HEK293T (cell line): Measurements from ENCODE around the gene PON3.

ENCODE experiments used
- CTCF ChIA-PET: fragments of 350-600 bp; formaldehyde crosslinking; extraction: SDS; loops from one replicate; lab custom pipeline; 2021; ENCODE audit warnings: antibody characterized with exemption, inconsistent platforms; lab: Yijun Ruan, JAX
- POLR2A ChIA-PET: fragments of 350-600 bp; formaldehyde crosslinking; extraction: SDS; loops from one replicate; lab custom pipeline; 2020; ENCODE audit warnings: antibody characterized with exemption, inconsistent platforms; lab: Yijun Ruan, JAX
- DNase-seq: peaks from one replicate; pipeline ENCODE4 v3.0.0; 2012; ENCODE audit warnings: mixed read lengths; ENCODE audit errors: extremely low spot score
- ARNT ChIP-seq: fragments of 450-650 bp; IDR thresholded peaks from 2 replicates; pipeline ENCODE4 v1.6.1; 2017; ENCODE audit warnings: mild to moderate bottlenecking
- BHLHE40 ChIP-seq: fragments of 450-650 bp; IDR thresholded peaks from 2 replicates; pipeline ENCODE4 v1.6.1; 2016; ENCODE audit warnings: mild to moderate bottlenecking, moderate library complexity, borderline replicate concordance
- CTBP1 ChIP-seq: fragments of 450-650 bp; IDR thresholded peaks from 2 replicates; pipeline ENCODE4 v1.6.1; 2016; ENCODE audit warnings: borderline replicate concordance
- ELF4 ChIP-seq: fragments of 450-650 bp; IDR thresholded peaks from 2 replicates; pipeline ENCODE4 v1.6.1; 2017; ENCODE audit warnings: antibody characterized with exemption
- FOXA1 ChIP-seq: fragments of 450-650 bp; IDR thresholded peaks from 2 replicates; pipeline ENCODE4 v1.6.1; 2016; ENCODE audit warnings: mild to moderate bottlenecking
- FOXK2 ChIP-seq: fragments of 450-650 bp; IDR thresholded peaks from 2 replicates; pipeline ENCODE4 v1.6.1; 2016; ENCODE audit warnings: mild to moderate bottlenecking
- FOXM1 ChIP-seq: fragments of 450-650 bp; IDR thresholded peaks from 2 replicates; pipeline ENCODE4 v1.6.1; 2017; ENCODE audit warnings: mild to moderate bottlenecking, borderline replicate concordance
- HDGF ChIP-seq: fragments of 450-650 bp; IDR thresholded peaks from 2 replicates; pipeline ENCODE4 v1.6.1; 2017; ENCODE audit warnings: antibody characterized with exemption, borderline replicate concordance
- L3MBTL2 ChIP-seq: fragments of 450-650 bp; conservative IDR thresholded peaks from 2 replicates; pipeline ENCODE4 v1.6.1; 2016; ENCODE audit warnings: mild to moderate bottlenecking
- LEF1 ChIP-seq: fragments of 450-650 bp; IDR thresholded peaks from 2 replicates; pipeline ENCODE4 v1.6.1; 2017; ENCODE audit warnings: mild to moderate bottlenecking, borderline replicate concordance
- NFRKB ChIP-seq: fragments of 450-650 bp; IDR thresholded peaks from 2 replicates; pipeline ENCODE4 v1.6.1; 2016; ENCODE audit warnings: mild to moderate bottlenecking, moderate library complexity
- PKNOX1 ChIP-seq: fragments of 450-650 bp; IDR thresholded peaks from 2 replicates; pipeline ENCODE4 v1.6.1; 2016
- SP1 ChIP-seq: fragments of 450-650 bp; IDR thresholded peaks from 2 replicates; pipeline ENCODE4 v1.6.1; 2017
- SUZ12 ChIP-seq: fragments of 450-650 bp; IDR thresholded peaks from 2 replicates; pipeline ENCODE4 v1.6.1; 2016; ENCODE audit warnings: mild to moderate bottlenecking
- TARDBP ChIP-seq: fragments of 450-650 bp; IDR thresholded peaks from 2 replicates; pipeline ENCODE4 v1.6.1; 2016
- ZNF384 ChIP-seq: fragments of 450-650 bp; IDR thresholded peaks from 2 replicates; pipeline ENCODE4 v1.6.1; 2016

The PON3 gene

GRCh38 chr7:95412075-95412474 is 15.9 kb upstream of the PON3 start:
- DNase-seq = no peak
- ChIA-PET POLR2A (no interaction called here), CTCF (no interaction called here)
- TF ChIP-seq SP1 (no peak), FOXA1 (no peak), NFRKB (no peak), L3MBTL2 (no peak), LEF1 (no peak), TARDBP (no peak), ARNT (no peak), BHLHE40 (no peak), HDGF (no peak), ELF4 (no peak), SUZ12 (no peak), PKNOX1 (no peak)

DNA sequence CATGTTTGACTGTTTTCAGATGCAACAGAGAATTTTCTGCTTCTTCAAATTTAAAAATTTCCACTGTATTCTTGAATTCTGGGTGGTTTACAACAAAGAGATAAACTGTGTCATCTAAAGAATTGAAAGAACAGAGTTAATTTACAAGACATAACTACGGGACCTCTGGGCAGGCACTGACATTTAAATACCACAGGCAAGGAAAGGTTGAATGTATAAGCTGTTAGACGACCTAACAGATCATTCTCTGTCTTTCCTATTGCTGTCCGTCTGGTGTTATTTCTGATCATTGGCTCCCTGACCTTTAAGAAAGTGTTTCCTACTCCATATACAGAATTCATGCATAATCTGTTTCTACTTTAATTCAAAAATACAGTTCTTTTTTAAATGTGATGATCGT is 15.5 kb upstream of the PON3 start:
- ChIA-PET CTCF (no interaction called here), POLR2A (no interaction called here)
- TF ChIP-seq FOXM1 = no peak
- no peak for TF ChIP-seq FOXA1
- DNase-seq = no peak

DNA sequence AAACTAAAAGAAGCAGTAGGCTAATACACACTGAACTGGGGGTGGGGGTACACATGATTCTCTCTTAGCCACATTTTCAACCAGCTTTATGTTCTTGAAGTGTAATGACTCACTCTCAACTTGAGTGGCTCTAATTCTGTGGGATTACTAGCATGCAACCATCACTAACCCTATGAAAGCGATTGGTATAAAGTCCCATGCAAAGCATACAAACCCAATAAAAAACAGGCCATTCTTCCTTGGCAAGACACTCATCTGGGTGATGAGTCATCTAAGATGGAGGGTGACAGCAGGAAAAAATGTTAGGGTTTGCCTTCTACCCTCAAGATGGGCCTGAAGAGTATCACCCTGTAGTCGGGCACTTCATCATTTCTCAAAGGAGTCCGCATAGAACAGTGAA is 14.9 kb upstream of the PON3 start:
- CTCF ChIA-PET = no interaction called here
- TF ChIP-seq ZNF384 (no peak), ELF4 (no peak), TARDBP (no peak), ARNT (no peak), SUZ12 (no peak), L3MBTL2 (no peak), NFRKB (no peak), FOXK2 (no peak), FOXA1 (no peak), SP1 (no peak), CTBP1 (no peak), BHLHE40 (no peak), LEF1 (no peak), FOXM1 (no peak), HDGF (no peak), PKNOX1 (no peak)
- no peak for DNase-seq
- POLR2A ChIA-PET = no interaction called here

GRCh38 chr7:95407751-95408150 is 11.6 kb upstream of the PON3 start:
- CTCF ChIA-PET = no interaction called here
- TF ChIP-seq HDGF (no peak), ELF4 (no peak), CTBP1 (no peak), FOXM1 (no peak), FOXK2 (no peak), ARNT (no peak), PKNOX1 (no peak)
- DNase-seq = no peak
- POLR2A ChIA-PET = no interaction called here

GRCh38 chr7:95405800-95406199 is 9.6 kb upstream of the PON3 start:
- ChIA-PET CTCF (no interaction called here), POLR2A (no interaction called here)
- no peak for DNase-seq
- no peak for TF ChIP-seq NFRKB

- POLR2A ChIA-PET = no interaction called here
- TF ChIP-seq SP1 = no peak
- TF ChIP-seq TARDBP = no peak
- no peak for TF ChIP-seq FOXA1
- TF ChIP-seq HDGF = no peak
- no peak for TF ChIP-seq SUZ12
- no peak for TF ChIP-seq L3MBTL2
- TF ChIP-seq ZNF384 = no peak
- TF ChIP-seq CTBP1 = no peak
- TF ChIP-seq FOXK2 = no peak
- no peak for TF ChIP-seq ELF4
- no peak for TF ChIP-seq PKNOX1
- TF ChIP-seq LEF1 = no peak
- TF ChIP-seq FOXM1 = no peak
- TF ChIP-seq BHLHE40 = no peak
- TF ChIP-seq ARNT = no peak
- no peak for TF ChIP-seq NFRKB
- CTCF ChIA-PET = no interaction called here
- DNase-seq = no peak
These were observed 9.0 kb upstream of the PON3 start for GRCh38 chr7:95405208-95405607.

- ChIA-PET CTCF (no interaction called here), POLR2A (no interaction called here)
- no peak for DNase-seq
- TF ChIP-seq HDGF (no peak), NFRKB (no peak), SP1 (no peak), FOXK2 (no peak)
These were observed 8.2 kb upstream of the PON3 start for GRCh38 chr7:95404316-95404865.
